Ovary (tissue), 9 donors: ENCODE results near the gene ARFGAP3. TPM values are rescaled to one million over a fixed set of nuclear protein-coding genes. Genes with fewer than 3 reads are reported as not detected.

Experiments used
- DNase-seq, 5 donors: peaks; one replicate each; pipeline ENCODE4 v3.0.0-alpha.2; 2019 to 2020
- H3K27ac ChIP-seq, 2 donors: fragments of 200-600 bp; one replicate each; pipeline versions ENCODE4 v1.5.1 to v1.8.0; 2019 to 2022
- H3K27me3 ChIP-seq: fragments of 200-600 bp; one replicate; pipeline ENCODE4 v1.8.0; 2022
- H3K36me3 ChIP-seq: fragments of 200-600 bp; sonication (generic); one replicate; pipeline ENCODE4 v1.5.1; 2019
- H3K4me1 ChIP-seq: one replicate; pipeline ENCODE4 v1.8.1; 2013; ENCODE audit warnings: mild to moderate bottlenecking, moderate library complexity; ENCODE audit not compliant: insufficient read depth
- H3K4me3 ChIP-seq: fragments of 200-600 bp; sonication (generic); one replicate; pipeline ENCODE4 v1.5.1; 2017
- H3K9me3 ChIP-seq, 2 donors: fragments of 200-600 bp in 1 of 2; sonication (generic) in 1 of 2; one replicate each; pipeline versions ENCODE4 v1.5.1 to v1.8.1; 2013 to 2019; ENCODE audit warnings: mild to moderate bottlenecking in 1 of 2, moderate library complexity in 1 of 2
- CTCF ChIP-seq, 3 donors: fragments of 450-650 bp in 2 of 3; fragments of 200-600 bp in 1 of 3; IDR thresholded peaks; one replicate each; pipeline versions ENCODE4 v1.5.1 to v1.8.0; 2016 to 2022; ENCODE audit warnings: antibody characterized with exemption in 3 of 3, mild to moderate bottlenecking in 1 of 3
- EP300 ChIP-seq: sonication (generic); formaldehyde crosslinking; IDR thresholded peaks from one replicate; pipeline ENCODE4 v1.6.1; 2017; ENCODE audit warnings: antibody characterized with exemption
- POLR2A ChIP-seq: fragments of 450-650 bp; IDR thresholded peaks from one replicate; pipeline ENCODE4 v1.6.1; 2017; ENCODE audit warnings: antibody characterized with exemption, mild to moderate bottlenecking, moderate library complexity
- WGBS, 3 donors: extraction: QIAGEN DNeasy Blood & Tissue Kit in 1 of 3; methylation state at CpG; one replicate each; pipeline versions ENCODE4 v1.1.5 to v1.1.7; 2013 to 2017; 5-methylcytosine and 5-hydroxymethylcytosine counted together
- intact Hi-C, 4 donors: fragments of 100-400 bp; cut with DNase I; formaldehyde crosslinking; loops; one replicate each; pipeline versions ENCODE4 v1.11.0 to v1.15.1; 2022 to 2023
- polyA plus RNA-seq, 2 donors: library from polyadenylated mRNA; stranded (reverse); fragments of 200-250 nt in 1 of 2; fragments of 350-450 nt in 1 of 2; fragmentation: Illumina TruSeq in 1 of 2; extraction: RNeasy Lipid Tissue Mini Kit (QIAGEN cat#74804) in 1 of 2; gene quantifications; one replicate each; pipeline ENCODE4 v1.2.3, GENCODE V29; 2013 to 2014
- total RNA-seq, 7 donors: library from RNA; depleted of rRNA in 2 of 7; stranded (reverse); fragments of >200 nt in 2 of 7; fragmentation: NEBNext Ultra II Directional in 3 of 7; extraction: Animal tissue kit (Norgen Biotek cat#: 25700) in 3 of 7; gene quantifications; one replicate each; pipeline versions ENCODE4 v1.1.0 to v1.2.4, GENCODE V29; 2016 to 2023
- donor health status: DM: no; HTN: no; CAD: no; lungs with moderate emphysema.
- donor health status: DM: no; HTN: no; CAD: no.
- donor health status: Bipolar disorder and iron deficiency.
- donor health status: DM: yes; HTN: yes; CAD: no.
- donor health status: DM: no; HTN: no; CAD: no.
- donor health status: DM: yes; HTN: yes; CAD: no.

ARFGAP3 gene
- total and polyA plus RNA-seq, 9 donors: 21.6 to 47.8 (median 39.2) TPM

- intact Hi-C loops: no loop called here
- 18 to 40% (median 26%) methylated on average over 15 of the region's 15 CpGs for WGBS, 3 donors
- no peak overlapping the region for H3K27ac ChIP-seq
- DNase-seq: peak in 4 of 5 donors; percentile 51 to 64 (median 58)
- no peak overlapping the region for H3K4me3 ChIP-seq
- no peaks in the 10 kb centered on the region for H3K9me3 ChIP-seq
- no peaks in the 10 kb centered on the region for H3K36me3 ChIP-seq
- TF ChIP-seq EP300 (no peak), POLR2A (no peak), CTCF (IDR thresholded peaks at IDR 0.05) (no peak)
- H3K4me1 ChIP-seq: peaks cover 34% of the 10 kb centered on the region
- no peaks in the 10 kb centered on the region for H3K27me3 ChIP-seq
Observed at GRCh38 chr22:42902875-42903510, 45.9 kb upstream of the ARFGAP3 start.

GRCh38 chr22:42901790-42902508 is 44.9 kb upstream of the ARFGAP3 start:
- no peak overlapping the region for H3K27ac ChIP-seq
- intact Hi-C loops: no loop called here

GRCh38 chr22:42897960-42898359 is 40.9 kb upstream of the ARFGAP3 start:
- WGBS, 3 donors: 94 to 97% (median 94%) methylated on average over 7 of the region's 7 CpGs

More at GRCh38 chr22:42901790-42902508, 44.9 kb upstream of the ARFGAP3 start:
- WGBS, 3 donors: 83 to 89% (median 84%) methylated on average over 14 of the region's 14 CpGs
- DNase-seq: no peak
- Histone ChIP-seq H3K9me3 (no peaks in the 10 kb centered on the region), H3K4me3 (no peak overlapping the region), H3K36me3 (no peaks in the 10 kb centered on the region), H3K4me1 (peaks cover 25% of the 10 kb centered on the region), H3K27me3 (no peaks in the 10 kb centered on the region)
- no peak for TF ChIP-seq EP300
- no peak for TF ChIP-seq POLR2A
- TF ChIP-seq CTCF (IDR thresholded peaks at IDR 0.05): no peak

GRCh38 chr22:42895541-42895981 is 38.5 kb upstream of the ARFGAP3 start:
- Histone ChIP-seq H3K27ac (no peak overlapping the region), H3K27me3 (no peaks in the 10 kb centered on the region), H3K4me3 (no peak overlapping the region), H3K4me1 (no peaks in the 10 kb centered on the region), H3K9me3 (no peaks in the 10 kb centered on the region), H3K36me3 (no peaks in the 10 kb centered on the region)
- TF ChIP-seq EP300 (no peak), POLR2A (no peak), CTCF (IDR thresholded peaks at IDR 0.05) (no peak)
- WGBS, 3 donors: 71 to 87% (median 83%) methylated on average over 9 of the region's 9 CpGs
- intact Hi-C loops: no loop called here
- no peak for DNase-seq

More at GRCh38 chr22:42897960-42898359, 40.9 kb upstream of the ARFGAP3 start:
- H3K27ac ChIP-seq: no peak overlapping the region
- no peak overlapping the region for H3K4me3 ChIP-seq
- peaks cover under 1% of the 10 kb centered on the region for H3K4me1 ChIP-seq
- H3K27me3 ChIP-seq: no peaks in the 10 kb centered on the region
- H3K9me3 ChIP-seq: no peaks in the 10 kb centered on the region
- H3K36me3 ChIP-seq: no peaks in the 10 kb centered on the region
- DNase-seq: no peak
- TF ChIP-seq POLR2A (no peak), CTCF (IDR thresholded peaks at IDR 0.05) (no peak), EP300 (no peak)
- intact Hi-C loops: no loop called here
